Measurements from ENCODE around the gene MAGEB3.

MAGEB3 gene

GRCh38 chrX:30278365-30278764 is 47.9 kb downstream of the MAGEB3 start:
- no peak for DNase-seq (ENCODE audit: extremely low read depth in 1 of 2, low read depth in 1 of 2)

- no peak for DNase-seq (ENCODE audit: extremely low read depth in 1 of 2, low read depth in 1 of 2)
Measured at GRCh38 chrX:30280428-30280827, 50.0 kb downstream of the MAGEB3 start.

- DNase-seq (ENCODE audit: extremely low read depth in 1 of 2, low read depth in 1 of 2) = no peak
Measured at GRCh38 chrX:30282527-30282926, 52.1 kb downstream of the MAGEB3 start.

GRCh38 chrX:30283456-30284200 is 53.2 kb downstream of the MAGEB3 start:
- no peak for DNase-seq (ENCODE audit: extremely low read depth in 1 of 2, low read depth in 1 of 2)

Data from activated CD8-positive, alpha-beta memory T cell treated with anti-CD3 and anti-CD28 coated beads for 1 hour (primary cell).